Activated CD4-positive, alpha-beta T cell treated with anti-CD3 and anti-CD28 coated beads for 36 hours (primary cell): ENCODE measurements around the gene SOCS2. TPM values are rescaled to one million over a fixed set of nuclear protein-coding genes. Genes with fewer than 3 reads are reported as not detected.

Source experiments
- ATAC-seq: fragments of 200-7000 bp; cut with Tn5 transposase; one replicate; pipeline ENCODE4 v1.10.0; 2021; ENCODE audit warnings: mild to moderate bottlenecking, moderate library complexity
- CTCF ChIA-PET: fragments of 350-600 bp; sonication (Branson Sonifier 250); formaldehyde crosslinking; loops from one replicate; lab custom pipeline; 2021; ENCODE audit warnings: antibody characterized with exemption; lab: Charles Lee
- POLR2A ChIA-PET: fragments of 350-600 bp; sonication (Branson Sonifier 250); formaldehyde crosslinking; loops from one replicate; lab custom pipeline; 2021; ENCODE audit warnings: antibody characterized with exemption, inconsistent platforms; lab: Charles Lee
- DNase-seq: peaks from one replicate; pipeline ENCODE4 v3.0.0-alpha.2; 2020
- H3K27ac Mint-ChIP-seq: one replicate; pipeline ENCODE4 v1.8.0; 2021; ENCODE audit warnings: mixed read lengths
- H3K27me3 Mint-ChIP-seq: one replicate; pipeline ENCODE4 v1.8.0; 2021; ENCODE audit warnings: mixed read lengths
- H3K36me3 Mint-ChIP-seq: one replicate; pipeline ENCODE4 v1.8.0; 2021; ENCODE audit warnings: low read depth, mixed read lengths
- H3K4me1 Mint-ChIP-seq: one replicate; pipeline ENCODE4 v1.8.0; 2021; ENCODE audit warnings: mixed read lengths
- H3K4me3 Mint-ChIP-seq: one replicate; pipeline ENCODE4 v1.8.0; 2021; ENCODE audit warnings: mild to moderate bottlenecking, moderate library complexity, mixed read lengths
- H3K9me3 Mint-ChIP-seq: one replicate; pipeline ENCODE4 v1.8.0; 2021; ENCODE audit warnings: low read depth, mixed read lengths
- intact Hi-C, 2 experiments: fragments of 100-400 bp; cut with DNase I in 1 of 2; cut with micrococcal nuclease in 1 of 2; formaldehyde crosslinking; loops; one replicate each; pipeline versions ENCODE4 v1.14.2 to v1.15.1; 2022 to 2024; cut with DNase I, micrococcal nuclease
- total RNA-seq, 2 experiments: library from RNA; stranded (reverse); gene quantifications; one replicate each; pipeline ENCODE4 v1.2.3, GENCODE V29; 2021

The SOCS2 gene
- total RNA-seq, 2 experiments from 2014 or later: 8.9 to 11.5 TPM

GRCh38 chr12:93569301-93569655 lies 3.2 kb upstream of the SOCS2 start:
- CTCF ChIA-PET: interaction anchor here (0.5 to 5.5 kb wide), 9 partner anchors 17 to 532 kb away, joined by 3 to 84 read pairs (median 4); no protein-coding TSS in a partner anchor

GRCh38 chr12:93569656-93570551 lies 2.6 kb upstream of the SOCS2 start:
- Mint-ChIP-seq H3K27ac (peak overlapping the region; percentile 75), H3K27me3 (peaks cover 23% of the 10 kb centered on the region), H3K4me1 (peaks cover 16% of the 10 kb centered on the region), H3K9me3 (no peaks in the 10 kb centered on the region), H3K36me3 (peaks cover 1% of the 10 kb centered on the region), H3K4me3 (peak overlapping the region; percentile 82)
- DNase-seq: peak; percentile 88
- ChIA-PET CTCF (interaction anchor here (0.5 to 5.5 kb wide), 9 partner anchors 17 to 531 kb away, joined by 3 to 84 read pairs (median 4); no protein-coding TSS in a partner anchor), POLR2A (interaction anchor here (0.6 to 0.7 kb wide), 2 partner anchors 194 to 478 kb away, joined by 3 to 6 read pairs; no protein-coding TSS in a partner anchor)
- peak; percentile 67 for ATAC-seq
- intact Hi-C loops: loop anchor here (1.0 to 10.0 kb wide), 22 partner anchors 21 to 1372 kb away; partner anchors contain the start of genes CEP83 (in 1 of the 2), CRADD (in 1 of the 2), EEA1 (in 1 of the 2) and MRPL42 (in 1 of the 2)

More at GRCh38 chr12:93569301-93569655, 3.2 kb upstream of the SOCS2 start:
- peak; percentile 3 for ATAC-seq
- Mint-ChIP-seq H3K4me1 (peaks cover 16% of the 10 kb centered on the region), H3K9me3 (no peaks in the 10 kb centered on the region), H3K27me3 (peaks cover 20% of the 10 kb centered on the region), H3K4me3 (peak overlapping the region; percentile 82), H3K27ac (no peak overlapping the region), H3K36me3 (peaks cover 1% of the 10 kb centered on the region)
- POLR2A ChIA-PET: interaction anchor here (0.6 to 0.7 kb wide), 3 partner anchors 26 to 478 kb away, joined by 3 to 6 read pairs (median 3); no protein-coding TSS in a partner anchor
- intact Hi-C loops: loop anchor here (1.0 to 10.0 kb wide), 6 partner anchors 64 to 584 kb away; no protein-coding TSS in a partner anchor
- no peak for DNase-seq

GRCh38 chr12:93570552-93571364 lies 1.7 kb upstream of the SOCS2 start:
- peak; percentile 94 for DNase-seq

GRCh38 chr12:93571365-93571924 lies 1.0 kb upstream of the SOCS2 start:
- Mint-ChIP-seq H3K4me3 (peak overlapping the region; percentile 82), H3K9me3 (no peaks in the 10 kb centered on the region), H3K4me1 (peaks cover 16% of the 10 kb centered on the region), H3K27me3 (peaks cover 24% of the 10 kb centered on the region), H3K36me3 (peaks cover 1% of the 10 kb centered on the region), H3K27ac (no peak overlapping the region)
- intact Hi-C loops: loop anchor here (1.0 to 5.0 kb wide), 10 partner anchors 19 to 1371 kb away; partner anchors contain the start of genes CEP83 (in 1 of the 2) and CRADD (in 1 of the 2)
- peak; percentile 81 for DNase-seq
- CTCF ChIA-PET: interaction anchor here (0.8 to 5.5 kb wide), 5 partner anchors 105 to 531 kb away, joined by 3 to 84 read pairs (median 4); partner anchors contain the start of gene CRADD
- POLR2A ChIA-PET: no interaction called here
- ATAC-seq: peak; percentile 23

More at GRCh38 chr12:93570552-93571364, 1.7 kb upstream of the SOCS2 start:
- ChIA-PET POLR2A (no interaction called here), CTCF (interaction anchor here (1.0 to 5.5 kb wide), 3 partner anchors 106 to 531 kb away, joined by 3 to 84 read pairs (median 4); partner anchors contain the start of gene CRADD)
- Mint-ChIP-seq H3K9me3 (no peaks in the 10 kb centered on the region), H3K4me1 (peaks cover 16% of the 10 kb centered on the region), H3K27ac (peak overlapping the region; percentile 75), H3K27me3 (peaks cover 24% of the 10 kb centered on the region), H3K4me3 (peak overlapping the region; percentile 82), H3K36me3 (peaks cover 1% of the 10 kb centered on the region)
- intact Hi-C loops: loop anchor here (1.0 to 5.0 kb wide), 16 partner anchors 20 to 1372 kb away; partner anchors contain the start of genes CRADD (in 2 of the 2), CEP83 (in 1 of the 2), EEA1 (in 1 of the 2) and MRPL42 (in 1 of the 2)
- peak; percentile 74 for ATAC-seq

GRCh38 chr12:93572712-93573551 lies 457 bp downstream of the SOCS2 start:
- H3K4me1 Mint-ChIP-seq: peaks cover 24% of the 10 kb centered on the region
- intact Hi-C loops: loop anchor here (5.0 kb wide), 5 partner anchors 71 to 1369 kb away; no protein-coding TSS in a partner anchor
- DNase-seq (peak; percentile 53), ATAC-seq (no peak)
- H3K27me3 Mint-ChIP-seq: peaks cover 23% of the 10 kb centered on the region
- H3K27ac Mint-ChIP-seq: peak overlapping the region; percentile 6
- peak overlapping the region; percentile 82 for H3K4me3 Mint-ChIP-seq
- POLR2A ChIA-PET: no interaction called here
- CTCF ChIA-PET: interaction anchor here (0.6 to 1.9 kb wide), 10 partner anchors 14 to 529 kb away, joined by 3 to 10 read pairs (median 3); no protein-coding TSS in a partner anchor
- peaks cover 4% of the 10 kb centered on the region for H3K36me3 Mint-ChIP-seq
- no peaks in the 10 kb centered on the region for H3K9me3 Mint-ChIP-seq

- peaks cover 24% of the 10 kb centered on the region for H3K4me1 Mint-ChIP-seq
- DNase-seq: peak; percentile 32
- peaks cover 4% of the 10 kb centered on the region for H3K36me3 Mint-ChIP-seq
- no peak overlapping the region for H3K27ac Mint-ChIP-seq
- no peak for ATAC-seq
- ChIA-PET POLR2A (interaction anchor here (0.6 kb wide), 1 partner anchor 341 kb away, joined by 4 read pairs; no protein-coding TSS in a partner anchor), CTCF (interaction anchor here (0.5 to 1.9 kb wide), 11 partner anchors 13 to 529 kb away, joined by 3 to 10 read pairs (median 4); no protein-coding TSS in a partner anchor)
- intact Hi-C loops: loop anchor here (1.0 to 5.0 kb wide), 6 partner anchors 18 to 1369 kb away; no protein-coding TSS in a partner anchor
- peaks cover 20% of the 10 kb centered on the region for H3K27me3 Mint-ChIP-seq
- peak overlapping the region; percentile 82 for H3K4me3 Mint-ChIP-seq
- H3K9me3 Mint-ChIP-seq: no peaks in the 10 kb centered on the region
These were observed 1.2 kb downstream of the SOCS2 start for GRCh38 chr12:93573552-93574223.

GRCh38 chr12:93577222-93577621 lies 4.7 kb downstream of the SOCS2 start:
- Mint-ChIP-seq H3K27me3 (peaks cover 18% of the 10 kb centered on the region), H3K4me1 (peaks cover 23% of the 10 kb centered on the region), H3K27ac (no peak overlapping the region), H3K4me3 (no peak overlapping the region), H3K9me3 (no peaks in the 10 kb centered on the region), H3K36me3 (peaks cover 4% of the 10 kb centered on the region)
- ChIA-PET POLR2A (no interaction called here), CTCF (interaction anchor here (0.7 to 1.0 kb wide), 3 partner anchors 64 to 1069 kb away, joined by 3 read pairs; no protein-coding TSS in a partner anchor)
- DNase-seq (no peak), ATAC-seq (no peak)
- intact Hi-C loops: no loop called here

- ChIA-PET POLR2A (no interaction called here), CTCF (interaction anchor here (0.7 kb wide), 1 partner anchor 76 kb away, joined by 3 read pairs; no protein-coding TSS in a partner anchor)
- ATAC-seq (no peak), DNase-seq (no peak)
- Mint-ChIP-seq H3K9me3 (no peaks in the 10 kb centered on the region), H3K36me3 (peaks cover 4% of the 10 kb centered on the region), H3K4me3 (no peak overlapping the region), H3K4me1 (peaks cover 14% of the 10 kb centered on the region), H3K27me3 (peaks cover 10% of the 10 kb centered on the region), H3K27ac (no peak overlapping the region)
- intact Hi-C loops: no loop called here
These were observed 5.7 kb downstream of the SOCS2 start for GRCh38 chr12:93578221-93578620.

GRCh38 chr12:93580682-93581081 lies 8.2 kb downstream of the SOCS2 start:
- ChIA-PET CTCF (no interaction called here), POLR2A (no interaction called here)
- H3K4me3 Mint-ChIP-seq: no peak overlapping the region
- H3K9me3 Mint-ChIP-seq: no peaks in the 10 kb centered on the region
- no peak overlapping the region for H3K27ac Mint-ChIP-seq
- H3K36me3 Mint-ChIP-seq: peaks cover 3% of the 10 kb centered on the region
- peaks cover 2% of the 10 kb centered on the region for H3K27me3 Mint-ChIP-seq
- H3K4me1 Mint-ChIP-seq: peaks cover 10% of the 10 kb centered on the region
- ATAC-seq: no peak
- no peak for DNase-seq
- intact Hi-C loops: no loop called here
